Measurements from ENCODE around the gene SUV39H1.

The SUV39H1 gene

DNA sequence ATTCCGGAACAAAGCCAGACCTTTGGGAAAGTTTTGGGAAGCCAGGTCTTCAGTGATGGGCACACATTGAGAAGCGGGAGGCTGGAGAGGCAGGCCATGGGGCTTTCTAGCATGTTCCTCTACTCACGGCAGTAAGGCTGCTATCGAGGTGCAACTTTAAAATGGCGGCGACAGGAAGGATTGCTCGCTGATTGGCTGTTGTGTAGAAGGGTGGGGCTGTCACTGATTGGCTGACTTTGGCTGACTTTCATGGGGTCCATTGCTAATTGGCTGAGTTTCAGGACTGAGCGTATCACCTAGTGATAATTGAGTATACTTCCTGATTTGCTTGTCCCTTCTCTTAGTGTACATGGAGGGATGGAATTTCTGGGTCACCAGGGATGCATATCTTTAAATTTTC, 45.3 kb downstream of the SUV39H1 start:
- no peak for TF ChIP-seq ZFX (IDR thresholded peaks at IDR 0.05; ENCODE audit: borderline replicate concordance)
- TF ChIP-seq CTCF (IDR thresholded peaks at IDR 0.05): no peak
- peak overlapping the region; percentile 84 for H3K27ac ChIP-seq

DNA sequence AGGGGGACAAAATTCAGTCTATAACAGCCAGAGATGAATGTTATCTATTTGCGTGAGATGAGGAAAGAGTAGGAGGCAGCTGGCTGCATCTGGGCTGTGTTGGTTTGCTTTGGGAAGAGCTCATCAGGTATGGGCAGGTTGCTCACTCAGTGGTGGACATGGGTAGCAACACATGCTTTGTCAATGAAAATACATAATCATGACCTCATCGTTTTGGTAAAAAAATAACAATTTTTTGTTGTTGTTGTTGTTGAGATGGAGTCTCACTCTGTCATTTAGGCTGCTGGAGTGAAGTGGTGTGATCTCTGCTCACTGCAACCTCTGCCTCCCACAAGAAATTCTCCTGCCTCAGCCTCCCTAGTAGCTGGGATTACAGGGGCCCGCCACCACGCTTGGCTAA, 48.7 kb downstream of the SUV39H1 start:
- TF ChIP-seq CTCF (IDR thresholded peaks at IDR 0.05): no peak
- TF ChIP-seq ZFX (IDR thresholded peaks at IDR 0.05; ENCODE audit: borderline replicate concordance): no peak
- H3K27ac ChIP-seq: no peak overlapping the region

GRCh38 chrX:48747415-48748016, 51.0 kb downstream of the SUV39H1 start:
- TF ChIP-seq CTCF (IDR thresholded peaks at IDR 0.05): no peak
- no peak for TF ChIP-seq ZFX (IDR thresholded peaks at IDR 0.05; ENCODE audit: borderline replicate concordance)
- no peak overlapping the region for H3K27ac ChIP-seq

- H3K27ac ChIP-seq: no peak overlapping the region
- TF ChIP-seq ZFX (IDR thresholded peaks at IDR 0.05; ENCODE audit: borderline replicate concordance) (no peak), CTCF (IDR thresholded peaks at IDR 0.05) (no peak)
Measured at GRCh38 chrX:48749182-48749581, 52.6 kb downstream of the SUV39H1 start.

GRCh38 chrX:48751343-48751742, 54.8 kb downstream of the SUV39H1 start:
- TF ChIP-seq ZFX (IDR thresholded peaks at IDR 0.05; ENCODE audit: borderline replicate concordance) (no peak), CTCF (IDR thresholded peaks at IDR 0.05) (no peak)
- H3K27ac ChIP-seq: no peak overlapping the region

GRCh38 chrX:48752498-48752897, 56.0 kb downstream of the SUV39H1 start:
- no peak overlapping the region for H3K27ac ChIP-seq
- TF ChIP-seq CTCF (IDR thresholded peaks at IDR 0.05): no peak
- no peak for TF ChIP-seq ZFX (IDR thresholded peaks at IDR 0.05; ENCODE audit: borderline replicate concordance)

DNA sequence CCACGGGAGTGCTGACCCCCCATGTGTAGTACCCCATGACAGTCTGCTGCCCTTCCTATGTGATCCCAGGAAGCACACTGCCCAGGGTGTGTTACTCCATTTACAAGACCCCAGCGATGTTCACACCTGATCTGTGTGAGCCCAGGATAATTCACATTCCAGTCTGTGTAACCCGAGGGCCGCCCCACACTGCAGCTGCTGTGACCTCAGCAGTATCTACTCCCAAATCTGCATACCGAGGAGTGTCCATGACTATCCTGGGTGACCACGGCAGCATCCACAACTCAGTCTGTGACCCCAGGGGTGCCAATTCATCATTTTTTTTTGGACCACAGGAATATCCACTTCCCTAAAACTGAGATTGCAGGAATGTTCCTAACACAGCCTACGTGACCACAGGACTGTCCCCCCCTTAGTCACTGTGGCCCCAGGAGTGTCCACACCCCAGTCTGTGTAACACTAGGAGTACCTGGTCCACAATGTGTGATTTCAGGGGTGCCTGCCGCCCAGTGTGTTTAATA, 57.2 kb downstream of the SUV39H1 start:
- H3K27ac ChIP-seq: no peak overlapping the region
- TF ChIP-seq CTCF (IDR thresholded peaks at IDR 0.05) (no peak), ZFX (IDR thresholded peaks at IDR 0.05; ENCODE audit: borderline replicate concordance) (no peak)

Data from 22Rv1 (cell line).